PC-9 (cell line): ENCODE data around the gene ARHGAP8.

Experiments
- EZH2 ChIP-seq: fragments of 200-600 bp; sonication (generic); IDR thresholded peaks from 2 replicates; pipeline ENCODE4 v1.8.0; 2017; ENCODE audit warnings: antibody characterized with exemption, low read depth
- TF ChIP-seq, protein P1 (sequence below): fragments of 200-600 bp; sonication (generic); conservative IDR thresholded peaks from 2 replicates; pipeline ENCODE4 v1.6.1; 2017; ENCODE audit warnings: mixed run types, antibody characterized with exemption, mild to moderate bottlenecking, moderate library complexity

- TF ChIP-seq, protein P1, sequence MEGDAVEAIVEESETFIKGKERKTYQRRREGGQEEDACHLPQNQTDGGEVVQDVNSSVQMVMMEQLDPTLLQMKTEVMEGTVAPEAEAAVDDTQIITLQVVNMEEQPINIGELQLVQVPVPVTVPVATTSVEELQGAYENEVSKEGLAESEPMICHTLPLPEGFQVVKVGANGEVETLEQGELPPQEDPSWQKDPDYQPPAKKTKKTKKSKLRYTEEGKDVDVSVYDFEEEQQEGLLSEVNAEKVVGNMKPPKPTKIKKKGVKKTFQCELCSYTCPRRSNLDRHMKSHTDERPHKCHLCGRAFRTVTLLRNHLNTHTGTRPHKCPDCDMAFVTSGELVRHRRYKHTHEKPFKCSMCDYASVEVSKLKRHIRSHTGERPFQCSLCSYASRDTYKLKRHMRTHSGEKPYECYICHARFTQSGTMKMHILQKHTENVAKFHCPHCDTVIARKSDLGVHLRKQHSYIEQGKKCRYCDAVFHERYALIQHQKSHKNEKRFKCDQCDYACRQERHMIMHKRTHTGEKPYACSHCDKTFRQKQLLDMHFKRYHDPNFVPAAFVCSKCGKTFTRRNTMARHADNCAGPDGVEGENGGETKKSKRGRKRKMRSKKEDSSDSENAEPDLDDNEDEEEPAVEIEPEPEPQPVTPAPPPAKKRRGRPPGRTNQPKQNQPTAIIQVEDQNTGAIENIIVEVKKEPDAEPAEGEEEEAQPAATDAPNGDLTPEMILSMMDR = no peak
- no peak for TF ChIP-seq EZH2
Measured at GRCh38 chr22:44705022-44705297, 47.4 kb upstream of the ARHGAP8 start.
